ENCODE measurements around the gene FGD5.

Gene FGD5

DNA sequence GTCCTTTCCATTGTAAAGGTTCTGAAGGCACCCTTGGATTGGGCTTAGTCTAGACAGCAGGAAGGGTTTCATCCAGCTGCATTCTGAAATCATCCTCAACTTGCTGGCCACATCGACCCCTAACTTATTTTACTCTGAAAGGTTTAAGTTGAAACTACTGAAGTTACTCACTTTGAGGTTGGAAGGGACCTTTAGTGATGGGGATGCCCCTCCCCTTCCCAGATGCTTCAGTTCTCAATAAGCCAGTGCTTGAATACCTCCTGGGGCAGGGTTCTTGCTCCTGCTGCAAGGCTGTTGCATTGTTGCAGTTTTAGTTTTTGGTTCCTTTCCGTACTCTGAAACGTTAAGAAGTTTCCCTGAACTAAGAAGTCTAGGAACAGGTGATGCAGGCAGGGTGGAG, 26.4 kb downstream of the FGD5 start:
- TF ChIP-seq, protein P1, sequence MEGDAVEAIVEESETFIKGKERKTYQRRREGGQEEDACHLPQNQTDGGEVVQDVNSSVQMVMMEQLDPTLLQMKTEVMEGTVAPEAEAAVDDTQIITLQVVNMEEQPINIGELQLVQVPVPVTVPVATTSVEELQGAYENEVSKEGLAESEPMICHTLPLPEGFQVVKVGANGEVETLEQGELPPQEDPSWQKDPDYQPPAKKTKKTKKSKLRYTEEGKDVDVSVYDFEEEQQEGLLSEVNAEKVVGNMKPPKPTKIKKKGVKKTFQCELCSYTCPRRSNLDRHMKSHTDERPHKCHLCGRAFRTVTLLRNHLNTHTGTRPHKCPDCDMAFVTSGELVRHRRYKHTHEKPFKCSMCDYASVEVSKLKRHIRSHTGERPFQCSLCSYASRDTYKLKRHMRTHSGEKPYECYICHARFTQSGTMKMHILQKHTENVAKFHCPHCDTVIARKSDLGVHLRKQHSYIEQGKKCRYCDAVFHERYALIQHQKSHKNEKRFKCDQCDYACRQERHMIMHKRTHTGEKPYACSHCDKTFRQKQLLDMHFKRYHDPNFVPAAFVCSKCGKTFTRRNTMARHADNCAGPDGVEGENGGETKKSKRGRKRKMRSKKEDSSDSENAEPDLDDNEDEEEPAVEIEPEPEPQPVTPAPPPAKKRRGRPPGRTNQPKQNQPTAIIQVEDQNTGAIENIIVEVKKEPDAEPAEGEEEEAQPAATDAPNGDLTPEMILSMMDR (IDR thresholded peaks at IDR 0.05) = no peak

DNA sequence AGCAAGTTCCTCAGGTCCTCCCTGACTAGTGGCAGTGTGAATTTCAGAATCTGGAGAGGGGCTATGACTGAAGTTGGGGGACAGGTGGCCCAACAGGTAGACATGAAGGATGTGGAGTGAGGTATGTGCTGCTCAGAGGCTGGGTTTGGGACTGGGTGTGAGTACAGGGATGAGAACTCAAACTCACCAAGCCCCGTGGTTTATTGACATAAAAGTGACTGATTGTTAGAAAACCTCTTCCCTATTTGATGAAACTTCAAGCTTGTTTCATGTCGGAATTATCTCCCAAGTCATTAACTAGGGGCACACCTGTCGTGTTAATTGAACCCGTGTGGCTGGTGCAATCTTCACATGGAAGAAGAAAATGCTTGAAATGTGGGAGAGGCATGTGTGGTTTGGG, 27.1 kb downstream of the FGD5 start:
- TF ChIP-seq, protein P1 (IDR thresholded peaks at IDR 0.05) = no peak

DNA sequence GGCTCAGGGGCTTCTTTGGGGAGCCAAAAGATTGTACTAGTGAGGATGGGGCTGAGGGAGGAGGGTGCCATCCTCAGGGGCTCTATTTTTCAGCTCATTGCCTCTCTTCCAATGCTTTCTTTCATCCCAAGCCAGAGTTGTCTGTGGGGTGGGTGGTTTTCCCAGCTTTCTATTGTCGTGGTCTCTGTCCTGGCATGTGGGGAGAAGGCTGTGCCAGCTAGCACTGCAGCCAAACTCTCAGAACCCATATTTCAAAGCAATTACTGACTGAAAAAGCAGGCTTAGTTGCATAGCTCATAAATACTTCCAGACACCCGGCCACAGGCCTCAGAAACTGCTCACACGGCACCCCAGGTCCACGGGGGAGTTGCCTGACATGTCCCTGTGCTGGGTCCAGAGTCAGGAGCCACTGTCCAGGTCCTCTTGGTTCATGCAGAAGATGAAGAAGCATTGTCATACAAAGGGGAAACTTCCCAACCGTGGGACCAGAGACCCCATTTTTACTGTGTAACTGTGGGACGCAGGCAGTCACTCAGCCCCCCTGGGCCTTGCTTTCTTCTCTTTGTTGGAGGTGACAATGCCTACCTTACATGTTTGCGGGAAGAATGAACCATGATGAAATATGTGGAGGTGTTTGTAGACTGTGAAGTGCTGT, 27.6 kb downstream of the FGD5 start:
- TF ChIP-seq, protein P1 (IDR thresholded peaks at IDR 0.05) = no peak

DNA sequence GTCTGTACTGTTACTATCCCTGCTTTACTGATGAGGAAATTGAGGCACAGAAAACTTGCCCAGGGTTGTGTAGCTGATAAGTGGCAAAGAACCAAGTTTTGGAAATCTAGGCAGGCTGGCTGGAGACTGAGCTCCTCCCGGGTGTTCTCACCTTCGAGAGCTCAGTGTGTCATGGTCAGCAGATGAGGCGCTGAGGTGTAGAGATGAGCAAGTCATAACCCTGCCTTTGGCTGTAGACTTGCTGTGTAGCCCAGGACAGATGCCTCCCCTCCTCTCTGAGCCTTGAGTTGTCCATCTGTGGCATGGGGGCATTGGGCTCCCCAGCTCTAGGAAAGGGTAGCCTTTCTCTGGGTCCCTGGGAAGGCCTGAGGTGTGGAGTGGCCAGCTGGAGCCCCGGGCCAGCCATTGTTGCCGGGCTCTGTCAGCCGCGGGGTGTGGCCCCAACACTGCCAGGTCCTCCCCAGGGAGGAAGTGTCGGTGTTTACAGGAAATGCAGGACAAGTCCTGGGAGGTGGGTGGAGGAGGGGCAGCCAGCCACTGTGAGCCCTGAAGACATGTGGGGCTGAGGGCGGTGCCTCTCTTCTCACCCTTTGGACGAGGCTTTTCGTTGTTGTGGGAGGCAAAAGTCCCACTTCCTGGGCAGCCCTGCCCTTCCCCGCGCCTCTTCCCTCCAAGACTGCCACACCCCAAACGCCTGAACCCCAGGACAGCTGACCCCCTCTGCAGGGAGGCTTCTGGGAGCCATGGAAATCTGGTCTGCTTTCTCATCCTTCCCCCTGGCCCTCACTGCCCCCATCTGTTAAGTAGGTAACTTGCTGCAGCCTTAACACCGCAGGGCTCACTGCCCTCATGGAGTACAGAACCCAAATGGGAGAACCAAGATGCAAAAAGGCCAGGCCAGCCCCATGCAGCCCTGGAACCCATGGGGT, 29.1 kb downstream of the FGD5 start:
- TF ChIP-seq, protein P1 (IDR thresholded peaks at IDR 0.05) = no peak

DNA sequence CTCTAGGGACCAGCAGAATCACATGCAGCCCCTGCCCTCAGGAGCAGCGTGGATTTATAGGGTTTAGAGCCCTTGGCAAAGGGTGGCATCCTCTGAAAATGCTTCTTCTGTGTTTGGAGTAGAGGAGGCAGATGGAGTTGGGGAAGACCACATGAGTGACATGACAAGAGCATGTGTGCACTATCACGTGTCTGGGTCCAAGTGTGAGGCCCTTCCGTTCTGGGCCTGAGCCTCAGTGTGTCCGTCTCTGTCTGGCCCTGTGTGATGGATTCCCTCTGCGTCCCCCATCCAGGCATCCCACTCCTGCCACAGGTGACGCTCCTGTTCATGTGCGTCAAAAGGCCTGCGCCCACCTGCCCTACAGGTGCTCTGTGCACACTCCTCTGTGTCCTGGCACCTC, 30.1 kb downstream of the FGD5 start:
- TF ChIP-seq, protein P1 (IDR thresholded peaks at IDR 0.05) = no peak

DNA sequence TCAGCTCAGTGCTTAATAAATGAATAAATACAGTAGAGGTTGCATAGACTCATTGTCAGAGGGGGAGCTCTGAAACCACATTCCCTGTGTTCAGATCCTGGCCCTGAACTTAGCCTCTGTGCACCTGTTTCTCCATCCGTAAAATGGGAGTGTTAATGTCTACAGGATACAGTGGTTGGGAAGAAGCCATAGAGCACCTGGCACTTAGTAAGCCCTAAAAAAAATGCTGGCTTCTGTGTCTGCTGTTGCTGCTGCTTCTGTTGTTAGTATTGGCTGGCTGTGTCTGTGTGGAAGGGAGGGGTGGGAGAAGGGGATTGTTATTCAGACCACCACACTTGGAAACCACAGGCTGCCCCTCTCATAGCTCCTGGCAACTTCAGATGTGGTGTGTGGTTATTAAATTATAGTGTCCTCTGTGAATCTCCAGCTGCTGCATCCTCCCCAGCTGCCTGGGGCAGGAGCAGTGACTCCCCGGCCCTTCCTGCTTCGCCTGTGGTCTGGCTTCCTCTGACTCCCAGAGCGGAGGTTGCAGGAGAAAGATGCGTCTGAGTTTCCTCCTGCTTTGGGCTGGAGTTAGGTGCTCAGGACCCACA, 31.0 kb downstream of the FGD5 start:
- TF ChIP-seq, protein P1 (IDR thresholded peaks at IDR 0.05) = no peak

DNA sequence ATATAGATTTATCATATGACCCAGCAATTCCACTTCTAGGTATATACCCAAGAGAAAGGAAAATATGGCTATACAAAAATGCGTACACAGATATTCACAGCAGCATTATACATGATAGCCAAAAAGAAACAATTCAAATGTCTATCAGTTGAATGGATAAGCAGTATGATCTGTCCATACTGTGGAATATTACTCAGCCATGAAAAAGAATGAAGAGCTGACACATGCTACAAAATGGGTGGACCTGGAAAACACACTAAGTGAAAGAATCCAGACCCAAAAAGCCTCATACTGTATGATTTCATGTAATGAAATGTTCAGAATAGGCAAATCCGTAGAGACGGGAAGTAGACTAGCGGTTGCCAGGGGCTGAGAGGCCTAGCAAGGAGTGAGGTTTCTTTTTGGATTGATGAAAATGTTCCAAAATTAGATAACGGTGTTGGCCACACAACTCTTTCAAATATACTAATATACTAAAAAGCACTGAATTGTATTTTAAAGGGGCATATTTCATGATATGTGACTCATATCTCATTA, 33.4 kb downstream of the FGD5 start:
- TF ChIP-seq, protein P1 (IDR thresholded peaks at IDR 0.05) = no peak

Data from LNCAP (cell line).